ENCODE measurements around the gene FAM228B.

DNA sequence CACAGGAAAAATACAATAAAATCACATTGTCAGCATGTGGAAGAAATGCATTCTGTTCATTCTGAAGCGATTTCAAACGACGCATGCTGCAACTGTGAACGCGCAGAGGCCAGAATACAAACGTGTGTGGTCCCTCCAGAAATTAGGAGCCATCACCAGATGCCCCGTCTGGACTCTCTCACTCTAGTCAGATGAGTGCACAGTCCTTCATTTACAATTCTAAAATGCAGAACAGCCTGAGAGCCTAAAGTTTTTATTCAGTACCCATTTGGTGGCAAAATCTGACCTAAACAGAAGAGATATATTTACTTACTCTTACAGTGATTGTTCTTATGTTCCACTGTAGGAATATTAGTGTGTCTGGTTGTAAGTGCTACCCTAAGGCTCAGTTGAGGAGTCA is 88.1 kb downstream of the FAM228B start:
- TF ChIP-seq, protein P1, sequence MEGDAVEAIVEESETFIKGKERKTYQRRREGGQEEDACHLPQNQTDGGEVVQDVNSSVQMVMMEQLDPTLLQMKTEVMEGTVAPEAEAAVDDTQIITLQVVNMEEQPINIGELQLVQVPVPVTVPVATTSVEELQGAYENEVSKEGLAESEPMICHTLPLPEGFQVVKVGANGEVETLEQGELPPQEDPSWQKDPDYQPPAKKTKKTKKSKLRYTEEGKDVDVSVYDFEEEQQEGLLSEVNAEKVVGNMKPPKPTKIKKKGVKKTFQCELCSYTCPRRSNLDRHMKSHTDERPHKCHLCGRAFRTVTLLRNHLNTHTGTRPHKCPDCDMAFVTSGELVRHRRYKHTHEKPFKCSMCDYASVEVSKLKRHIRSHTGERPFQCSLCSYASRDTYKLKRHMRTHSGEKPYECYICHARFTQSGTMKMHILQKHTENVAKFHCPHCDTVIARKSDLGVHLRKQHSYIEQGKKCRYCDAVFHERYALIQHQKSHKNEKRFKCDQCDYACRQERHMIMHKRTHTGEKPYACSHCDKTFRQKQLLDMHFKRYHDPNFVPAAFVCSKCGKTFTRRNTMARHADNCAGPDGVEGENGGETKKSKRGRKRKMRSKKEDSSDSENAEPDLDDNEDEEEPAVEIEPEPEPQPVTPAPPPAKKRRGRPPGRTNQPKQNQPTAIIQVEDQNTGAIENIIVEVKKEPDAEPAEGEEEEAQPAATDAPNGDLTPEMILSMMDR (IDR thresholded peaks at IDR 0.05), result no peak
- no peak for TF ChIP-seq EZH2 (IDR thresholded peaks at IDR 0.05; ENCODE audit: borderline replicate concordance, insufficient read depth, low read depth, low read length, poor library complexity, severe bottlenecking)

Data from B cell (primary cell).